Measurements from ENCODE around the gene HMCES. TPM values are rescaled to one million over a fixed set of nuclear protein-coding genes. Genes with fewer than 3 reads are reported as not detected.

Gene HMCES
- total and polyA plus RNA-seq, 2 donors (not counting 1 experiment from before 2014, with no cell fraction given), result 22.5 to 35.6 TPM

- ChIA-PET POLR2A (interaction anchor here (1.2 to 2.4 kb wide), 4 partner anchors 9 to 37 kb away, joined by 3 to 30 read pairs (median 4); partner anchors contain the start of gene HMCES), CTCF (interaction anchor here (0.6 to 4.2 kb wide), 8 partner anchors 9 to 345 kb away, joined by 4 to 58 read pairs (median 10); partner anchors contain the start of gene HMCES)
- H3K4me3 ChIP-seq (ENCODE audit: control extremely low read depth in 1 of 5, extremely low read depth in 1 of 5, insufficient read depth in 1 of 5, low read depth in 2 of 5, low read length in 4 of 5), result peak overlapping the region; percentile 60 to 84 (median 82)
- H3K4me2 ChIP-seq (replicated peaks; ENCODE audit: low read depth, low read length, poor library complexity, severe bottlenecking), result peak overlapping the region; percentile 97
- Mint-ChIP-seq H3K9me3 (ENCODE audit: insufficient read depth) (no peaks in the 10 kb centered on the region), H3K4me1 (peaks cover 27% of the 10 kb centered on the region), H3K4me3 (peak overlapping the region; percentile 88), H3K27ac (peak overlapping the region; percentile 80), H3K27me3 (peaks cover 15% of the 10 kb centered on the region)
- WGBS (ENCODE audit: insufficient coverage), result 2% methylated on average over 46 of the region's 53 CpGs
- intact Hi-C loops (cut with micrococcal nuclease), result loop anchor here (2.0 kb wide), 1 partner anchor 130 kb away; no protein-coding TSS in a partner anchor
- peaks cover 0 to 27% (median 13%) of the 10 kb centered on the region in 4 experiments for H3K27me3 ChIP-seq (replicated peaks in 1 of 4; ENCODE audit: control extremely low read depth in 1 of 4, control insufficient read depth in 3 of 4, insufficient read depth in 4 of 4, low read length in 3 of 4)
- ATAC-seq (ENCODE audit: low read depth) (peak; percentile 44), DNase-seq (peak; percentile 68)
- peak overlapping the region in 1 of 2 donors; percentile 23 for H3K27ac ChIP-seq (ENCODE audit: low read length in 2 of 2)
- H2AFZ ChIP-seq (ENCODE audit: insufficient read depth, low read depth, low read length, poor library complexity, severe bottlenecking), result peak overlapping the region; percentile 24
- H3K79me2 ChIP-seq (ENCODE audit: control insufficient read depth, insufficient read depth, low read length), result peaks cover 4% of the 10 kb centered on the region
- no peaks in the 10 kb centered on the region for H3K9me3 ChIP-seq (ENCODE audit: control extremely low read depth in 1 of 3, control insufficient read depth in 2 of 3, insufficient read depth in 1 of 3, low read length in 2 of 3)
- H4K20me1 ChIP-seq (ENCODE audit: control insufficient read depth, insufficient read depth, low read length, poor library complexity, severe bottlenecking), result peaks cover 19% of the 10 kb centered on the region
- H3K4me1 ChIP-seq (ENCODE audit: control insufficient read depth in 2 of 2, insufficient read depth in 2 of 2, low read length in 2 of 2), result peaks cover 26 to 40% of the 10 kb centered on the region in 2 donors
- peak overlapping the region; percentile 74 for H3K9ac ChIP-seq (ENCODE audit: low read length)
- H3K36me3 ChIP-seq (replicated peaks in 1 of 2; ENCODE audit: control extremely low read depth in 1 of 2, control insufficient read depth in 1 of 2, extremely low read depth in 1 of 2, insufficient read depth in 2 of 2, low read length in 1 of 2), result no peaks in the 10 kb centered on the region
- TF ChIP-seq EZH2 (IDR thresholded peaks at IDR 0.05; ENCODE audit: borderline replicate concordance, insufficient read depth, low read depth, low read length, poor library complexity, severe bottlenecking) (no peak), CTCF (IDR thresholded peaks at IDR 0.05) (no peak)
Observed at GRCh38 chr3:129314386-129315222, 35.9 kb downstream of the HMCES start.

Measured in B cell (primary cell).